Endodermal cell (in vitro differentiated cells): ENCODE data around the gene PDIA4. TPM values are rescaled to one million over a fixed set of nuclear protein-coding genes. Genes with fewer than 3 reads are reported as not detected.
"Not testable (repeated sequence)": the region's sequence is repeated elsewhere in the genome, so short reads cannot be mapped to it uniquely, and the experiment has no call there.

ENCODE experiments used
- DNase-seq: peaks from one replicate; pipeline ENCODE4 v3.0.0-alpha.2; 2017
- H3K27ac ChIP-seq: 2 replicates; pipeline ENCODE4 v1.5.1; 2013; ENCODE audit warnings: mild to moderate bottlenecking, low read depth, low read length, moderate library complexity
- H3K27me3 ChIP-seq: 2 replicates; pipeline ENCODE4 v1.6.1; 2013; ENCODE audit warnings: mild to moderate bottlenecking, low read length, moderate library complexity; ENCODE audit not compliant: insufficient read depth, control insufficient read depth, poor library complexity, severe bottlenecking
- H3K36me3 ChIP-seq: 2 replicates; pipeline ENCODE4 v1.7.0; 2013; ENCODE audit warnings: mild to moderate bottlenecking, low read length, moderate library complexity; ENCODE audit not compliant: control insufficient read depth, insufficient read depth
- H3K4me1 ChIP-seq: one replicate; pipeline ENCODE4 v1.7.0; 2013; ENCODE audit warnings: low read length; ENCODE audit not compliant: control insufficient read depth, insufficient read depth
- H3K4me3 ChIP-seq: 2 replicates; pipeline ENCODE4 v1.5.1; 2013; ENCODE audit warnings: mild to moderate bottlenecking, low read length, moderate library complexity
- H3K9ac ChIP-seq: 2 replicates; pipeline ENCODE4 v1.6.1; 2013; ENCODE audit warnings: mild to moderate bottlenecking, low read length, moderate library complexity; ENCODE audit not compliant: poor library complexity, severe bottlenecking; ENCODE audit errors: extremely low read depth
- H3K9me3 ChIP-seq: 2 replicates; pipeline ENCODE4 v1.6.1; 2013; ENCODE audit warnings: mild to moderate bottlenecking, low read length, moderate library complexity; ENCODE audit not compliant: control insufficient read depth
- H3K27ac Mint-ChIP-seq: 2 replicates; pipeline ENCODE4 v1.8.0; 2020; ENCODE audit warnings: mixed read lengths
- H3K27me3 Mint-ChIP-seq: 2 replicates; pipeline ENCODE4 v1.8.0; 2021; ENCODE audit warnings: mild to moderate bottlenecking, mixed read lengths; ENCODE audit not compliant: insufficient read depth
- H3K36me3 Mint-ChIP-seq: 2 replicates; pipeline ENCODE4 v1.8.0; 2020; ENCODE audit warnings: low read depth, mixed read lengths
- H3K4me1 Mint-ChIP-seq: 2 replicates; pipeline ENCODE4 v1.8.0; 2020; ENCODE audit warnings: mixed read lengths
- H3K4me3 Mint-ChIP-seq: 2 replicates; pipeline ENCODE4 v1.8.0; 2020; ENCODE audit warnings: mild to moderate bottlenecking, moderate library complexity, mixed read lengths
- H3K9me3 Mint-ChIP-seq: 2 replicates; pipeline ENCODE4 v1.8.0; 2020; ENCODE audit warnings: mild to moderate bottlenecking, mixed read lengths
- CTCF ChIP-seq: fragments of 200-600 bp; sonication (generic); conservative IDR thresholded peaks from 2 replicates; pipeline ENCODE4 v1.5.0; 2021; ENCODE audit warnings: antibody characterized with exemption, mild to moderate bottlenecking
- WGBS, 2 experiments: methylation state at CpG; one replicate each; pipeline versions ENCODE4 v1.1.5 to v1.1.7; 2013; ENCODE audit warnings: missing lambda C conversion rate in 2 of 2, mixed read lengths in 1 of 2; ENCODE audit not compliant: insufficient coverage in 1 of 2, insufficient read length in 1 of 2; 5-methylcytosine and 5-hydroxymethylcytosine counted together
- total RNA-seq, 2 donors: library from RNA; stranded (reverse); fragmentation: NEBNext Ultra II Directional in 1 of 2; extraction: Animal tissue kit (Norgen Biotek cat#: 25700) in 1 of 2; gene quantifications; 2 replicates in 1 of 2; 3 replicates in 1 of 2; pipeline ENCODE4 v1.2.1, GENCODE V29; 2021

Gene PDIA4
- total RNA-seq, 2 donors from 2014 or later, result 369 to 402 TPM

GRCh38 chr7:149063476-149063875 is 35.2 kb upstream of the PDIA4 start:
- Mint-ChIP-seq H3K4me1 (no peaks in the 10 kb centered on the region), H3K9me3 (no peaks in the 10 kb centered on the region), H3K4me3 (no peak overlapping the region), H3K36me3 (peaks cover 11% of the 10 kb centered on the region), H3K27me3 (no peaks in the 10 kb centered on the region), H3K27ac (no peak overlapping the region)
- no peak for DNase-seq
- no peak for TF ChIP-seq CTCF
- Histone ChIP-seq H3K4me3 (no peak overlapping the region), H3K9ac (no peak overlapping the region), H3K27me3 (no peaks in the 10 kb centered on the region), H3K9me3 (no peaks in the 10 kb centered on the region), H3K27ac (no peak overlapping the region), H3K36me3 (no peaks in the 10 kb centered on the region), H3K4me1 (no peaks in the 10 kb centered on the region)

GRCh38 chr7:149062217-149062899 is 34.1 kb upstream of the PDIA4 start:
- H3K36me3 Mint-ChIP-seq, H3K27ac Mint-ChIP-seq, H3K9ac ChIP-seq, H3K9me3 ChIP-seq, H3K9me3 Mint-ChIP-seq, H3K27me3 ChIP-seq, H3K4me3 Mint-ChIP-seq, H3K4me1 Mint-ChIP-seq, H3K27ac ChIP-seq, H3K27me3 Mint-ChIP-seq, H3K4me3 ChIP-seq, DNase-seq, H3K36me3 ChIP-seq, H3K4me1 ChIP-seq: not testable (repeated sequence)
- 93 to 95% methylated on average over 8 to 10 of the region's 10 CpGs for WGBS, 2 experiments

GRCh38 chr7:149060156-149060555 is 31.9 kb upstream of the PDIA4 start:
- H3K4me3 Mint-ChIP-seq, result no peak overlapping the region
- Histone ChIP-seq H3K9me3 (no peaks in the 10 kb centered on the region), H3K4me1 (no peaks in the 10 kb centered on the region), H3K27me3 (no peaks in the 10 kb centered on the region), H3K36me3 (no peaks in the 10 kb centered on the region), H3K9ac (no peak overlapping the region), H3K4me3 (no peak overlapping the region), H3K27ac (no peak overlapping the region)
- peaks cover 7% of the 10 kb centered on the region for H3K9me3 Mint-ChIP-seq
- no peaks in the 10 kb centered on the region for H3K36me3 Mint-ChIP-seq
- no peaks in the 10 kb centered on the region for H3K4me1 Mint-ChIP-seq
- H3K27ac Mint-ChIP-seq, result peak overlapping the region; percentile 22
- 80 to 88% methylated on average over 1 of the region's 1 CpG for WGBS, 2 experiments
- no peak for TF ChIP-seq CTCF
- DNase-seq, result no peak
- H3K27me3 Mint-ChIP-seq, result no peaks in the 10 kb centered on the region

DNA sequence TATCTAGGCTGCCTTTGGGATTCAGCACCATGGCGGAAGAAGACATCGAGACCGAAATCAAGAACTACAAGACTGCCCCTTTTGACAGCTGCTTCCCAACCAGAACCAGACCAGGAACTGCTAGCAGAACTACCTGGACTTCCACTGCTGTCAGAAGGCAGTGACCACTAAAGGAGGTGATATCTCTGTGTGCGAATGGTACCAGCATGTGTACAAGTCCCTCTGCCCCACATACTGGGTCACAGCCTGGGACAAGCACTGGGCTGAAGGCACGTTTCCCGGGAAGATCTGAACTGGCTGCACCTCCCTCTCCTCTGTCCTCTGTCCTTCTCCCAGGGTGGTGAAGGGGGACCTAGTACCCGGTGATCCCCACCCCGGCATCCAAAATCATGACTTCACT is 25.6 kb upstream of the PDIA4 start:
- DNase-seq, result no peak
- Histone ChIP-seq H3K9ac (no peak overlapping the region), H3K4me1 (no peaks in the 10 kb centered on the region), H3K4me3 (no peak overlapping the region), H3K27ac (no peak overlapping the region), H3K36me3 (no peaks in the 10 kb centered on the region), H3K9me3 (no peaks in the 10 kb centered on the region), H3K27me3 (no peaks in the 10 kb centered on the region)
- H3K27ac Mint-ChIP-seq, result no peak overlapping the region
- 95 to 97% methylated on average over 4 to 8 of the region's 8 CpGs for WGBS, 2 experiments
- no peak for TF ChIP-seq CTCF
- peaks cover 7% of the 10 kb centered on the region for H3K9me3 Mint-ChIP-seq
- H3K4me1 Mint-ChIP-seq, result no peaks in the 10 kb centered on the region
- peaks cover 4% of the 10 kb centered on the region for H3K27me3 Mint-ChIP-seq
- H3K36me3 Mint-ChIP-seq, result no peaks in the 10 kb centered on the region
- H3K4me3 Mint-ChIP-seq, result no peak overlapping the region
